ENCODE measurements around the gene KDM6A. TPM values are rescaled to one million over a fixed set of nuclear protein-coding genes. Genes with fewer than 3 reads are reported as not detected.
"Not testable (repeated sequence)": the region's sequence is repeated elsewhere in the genome, so short reads cannot be mapped to it uniquely, and the experiment has no call there.

KDM6A gene
- total and polyA plus RNA-seq, 7 donors, result 3.6 to 21.3 (median 13.2) TPM

GRCh38 chrX:45134775-45135174, 261.8 kb downstream of the KDM6A start:
- ATAC-seq (no peak), DNase-seq (no peak)
- Histone ChIP-seq H3K4me1 (no peaks in the 10 kb centered on the region), H3K27me3 (ENCODE audit: insufficient read depth in 3 of 3, low read length in 2 of 3) (no peaks in the 10 kb centered on the region), H3K4me3 (no peak overlapping the region), H3K36me3 (ENCODE audit: insufficient read depth in 1 of 2, low read depth in 1 of 2) (no peaks in the 10 kb centered on the region), H3K9me3 (peaks cover 8% of the 10 kb centered on the region), H3K27ac (no peak overlapping the region)
- intact Hi-C loops (cut with DNase I), result no loop called here
- no peak for TF ChIP-seq CTCF (IDR thresholded peaks at IDR 0.05)
- 28 to 42% (median 36%) methylated on average over 3 of the region's 3 CpGs for WGBS, 3 donors

GRCh38 chrX:45135391-45136075, 262.5 kb downstream of the KDM6A start:
- intact Hi-C loops (cut with DNase I); H3K4me1 ChIP-seq; H3K27ac ChIP-seq; DNase-seq; H3K9me3 ChIP-seq; H3K27me3 ChIP-seq (ENCODE audit: insufficient read depth in 3 of 3, low read length in 2 of 3); ATAC-seq; H3K36me3 ChIP-seq (ENCODE audit: insufficient read depth in 1 of 2, low read depth in 1 of 2); H3K4me3 ChIP-seq: not testable (repeated sequence)
- 76 to 95% (median 80%) methylated on average over 4 of the region's 4 CpGs for WGBS, 3 donors

- Histone ChIP-seq H3K27me3 (ENCODE audit: insufficient read depth in 3 of 3, low read length in 2 of 3) (no peaks in the 10 kb centered on the region), H3K27ac (no peak overlapping the region), H3K4me1 (no peaks in the 10 kb centered on the region), H3K36me3 (ENCODE audit: insufficient read depth in 1 of 2, low read depth in 1 of 2) (no peaks in the 10 kb centered on the region), H3K4me3 (no peak overlapping the region), H3K9me3 (no peaks in the 10 kb centered on the region)
- DNase-seq (no peak), ATAC-seq (no peak)
- TF ChIP-seq CTCF (IDR thresholded peaks at IDR 0.05), result no peak
- intact Hi-C loops (cut with DNase I), result no loop called here
Measured at GRCh38 chrX:45137531-45137930, 264.5 kb downstream of the KDM6A start.

GRCh38 chrX:45138525-45138924, 265.5 kb downstream of the KDM6A start:
- WGBS, 3 donors, result 86 to 88% (median 86%) methylated on average over 4 of the region's 4 CpGs
- ATAC-seq (no peak), DNase-seq (no peak)
- H3K4me1 ChIP-seq, result no peaks in the 10 kb centered on the region
- H3K27me3 ChIP-seq (ENCODE audit: insufficient read depth in 3 of 3, low read length in 2 of 3), result no peaks in the 10 kb centered on the region
- no peaks in the 10 kb centered on the region for H3K9me3 ChIP-seq
- intact Hi-C loops (cut with DNase I), result no loop called here
- no peak for TF ChIP-seq CTCF (IDR thresholded peaks at IDR 0.05)
- no peaks in the 10 kb centered on the region for H3K36me3 ChIP-seq (ENCODE audit: insufficient read depth in 1 of 2, low read depth in 1 of 2)
- H3K4me3 ChIP-seq, result no peak overlapping the region
- H3K27ac ChIP-seq, result no peak overlapping the region

GRCh38 chrX:45140812-45141211, 267.8 kb downstream of the KDM6A start:
- Histone ChIP-seq H3K9me3 (no peaks in the 10 kb centered on the region), H3K36me3 (ENCODE audit: insufficient read depth in 1 of 2, low read depth in 1 of 2) (no peaks in the 10 kb centered on the region), H3K4me1 (no peaks in the 10 kb centered on the region), H3K27ac (no peak overlapping the region), H3K27me3 (ENCODE audit: insufficient read depth in 3 of 3, low read length in 2 of 3) (no peaks in the 10 kb centered on the region), H3K4me3 (no peak overlapping the region)
- ATAC-seq, result no peak
- no peak for DNase-seq
- intact Hi-C loops (cut with DNase I), result no loop called here
- WGBS, 3 donors, result 71 to 85% (median 80%) methylated on average over 4 of the region's 4 CpGs
- TF ChIP-seq CTCF (IDR thresholded peaks at IDR 0.05), result no peak

Measured in psoas muscle (tissue), 8 donors.